ENCODE data around the gene MYH11.

- TF ChIP-seq CTCF (IDR thresholded peaks at IDR 0.05; ENCODE audit: low read length), result no peak
- no peak for TF ChIP-seq EZH2 (IDR thresholded peaks at IDR 0.05; ENCODE audit: borderline replicate concordance, low read length)
These were observed 92.7 kb downstream of the MYH11 start for GRCh38 chr16:15764112-15764511.

Data from OCI-LY1 (cell line).